Measurements from ENCODE around the gene ZNF853. TPM values are rescaled to one million over a fixed set of nuclear protein-coding genes. Genes with fewer than 3 reads are reported as not detected.

The ZNF853 gene
- polyA plus RNA-seq, 1 donor (not counting 4 experiments of a cell fraction or from before 2014, with no cell fraction given), result 0.03 TPM

DNA sequence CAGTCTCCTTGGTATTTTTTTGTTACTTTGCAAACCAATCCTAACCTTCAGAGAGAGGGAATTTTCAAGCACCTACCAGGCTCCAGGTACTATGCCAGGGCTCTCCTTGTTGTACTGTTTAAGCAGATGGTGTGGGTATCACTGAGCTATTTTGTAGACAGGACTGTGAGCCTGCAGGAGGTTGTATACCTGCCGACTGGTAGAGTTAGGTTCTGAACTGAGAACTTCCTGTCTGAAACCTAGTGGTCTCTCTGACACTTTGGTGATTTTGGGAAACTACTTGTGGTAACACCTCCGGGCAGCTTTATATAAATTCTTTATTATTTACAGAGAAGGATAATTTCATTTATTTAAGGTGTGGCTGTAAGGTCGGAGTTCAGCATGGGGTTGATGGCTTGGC, 4.6 kb downstream of the ZNF853 start:
- Histone ChIP-seq H3K9me1 (ENCODE audit: control insufficient read depth, extremely low read depth, insufficient read depth, low read length) (no peaks in the 10 kb centered on the region), H3K79me2 (ENCODE audit: control insufficient read depth, insufficient read depth, low read length) (no peaks in the 10 kb centered on the region), H2AFZ (ENCODE audit: control insufficient read depth, low read length) (no peak overlapping the region), H3K4me2 (ENCODE audit: control insufficient read depth, extremely low read depth, insufficient read depth, low read depth, low read length) (no peak overlapping the region), H3K4me1 (ENCODE audit: control insufficient read depth, extremely low read depth, insufficient read depth, low read length) (no peaks in the 10 kb centered on the region), H3K36me3 (ENCODE audit: control insufficient read depth in 2 of 2, extremely low read depth in 1 of 2, insufficient read depth in 2 of 2, low read length in 2 of 2) (no peaks in the 10 kb centered on the region), H3K27me3 (ENCODE audit: control insufficient read depth, extremely low read depth, insufficient read depth, low read length) (peaks cover 25% of the 10 kb centered on the region), H3K27ac (ENCODE audit: control insufficient read depth, insufficient read depth, low read length) (no peak overlapping the region), H4K20me1 (ENCODE audit: control insufficient read depth, extremely low read depth, insufficient read depth, low read length) (peaks cover 3% of the 10 kb centered on the region), H3K9ac (ENCODE audit: control insufficient read depth, extremely low read depth, insufficient read depth, low read length) (no peak overlapping the region), H3K9me3 (ENCODE audit: control insufficient read depth, low read depth, low read length) (no peaks in the 10 kb centered on the region), H3K4me3 (ENCODE audit: control insufficient read depth in 2 of 3, extremely low read depth in 1 of 3, insufficient read depth in 2 of 3, low read depth in 1 of 3, low read length in 3 of 3) (no peak overlapping the region)
- FAIRE-seq, result no peak
- TF ChIP-seq, protein P1, sequence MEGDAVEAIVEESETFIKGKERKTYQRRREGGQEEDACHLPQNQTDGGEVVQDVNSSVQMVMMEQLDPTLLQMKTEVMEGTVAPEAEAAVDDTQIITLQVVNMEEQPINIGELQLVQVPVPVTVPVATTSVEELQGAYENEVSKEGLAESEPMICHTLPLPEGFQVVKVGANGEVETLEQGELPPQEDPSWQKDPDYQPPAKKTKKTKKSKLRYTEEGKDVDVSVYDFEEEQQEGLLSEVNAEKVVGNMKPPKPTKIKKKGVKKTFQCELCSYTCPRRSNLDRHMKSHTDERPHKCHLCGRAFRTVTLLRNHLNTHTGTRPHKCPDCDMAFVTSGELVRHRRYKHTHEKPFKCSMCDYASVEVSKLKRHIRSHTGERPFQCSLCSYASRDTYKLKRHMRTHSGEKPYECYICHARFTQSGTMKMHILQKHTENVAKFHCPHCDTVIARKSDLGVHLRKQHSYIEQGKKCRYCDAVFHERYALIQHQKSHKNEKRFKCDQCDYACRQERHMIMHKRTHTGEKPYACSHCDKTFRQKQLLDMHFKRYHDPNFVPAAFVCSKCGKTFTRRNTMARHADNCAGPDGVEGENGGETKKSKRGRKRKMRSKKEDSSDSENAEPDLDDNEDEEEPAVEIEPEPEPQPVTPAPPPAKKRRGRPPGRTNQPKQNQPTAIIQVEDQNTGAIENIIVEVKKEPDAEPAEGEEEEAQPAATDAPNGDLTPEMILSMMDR (optimal IDR thresholded peaks at IDR 0.05 in 1 of 3, IDR thresholded peaks at IDR 0.05 in 1 of 3, conservative IDR thresholded peaks at IDR 0.05 in 1 of 3; ENCODE audit: extremely low read depth in 1 of 3, insufficient read depth in 2 of 3, low read length in 3 of 3), result no peak
- TF ChIP-seq EZH2 (IDR thresholded peaks at IDR 0.05; ENCODE audit: low read length), result no peak
- dilution Hi-C loops (cut with MboI; ENCODE audit: extremely low pct_ligation_motif_present, low sequenced_read_pairs), result no loop called here
- DNase-seq (ENCODE audit: low read depth, low spot score), result no peak

DNA sequence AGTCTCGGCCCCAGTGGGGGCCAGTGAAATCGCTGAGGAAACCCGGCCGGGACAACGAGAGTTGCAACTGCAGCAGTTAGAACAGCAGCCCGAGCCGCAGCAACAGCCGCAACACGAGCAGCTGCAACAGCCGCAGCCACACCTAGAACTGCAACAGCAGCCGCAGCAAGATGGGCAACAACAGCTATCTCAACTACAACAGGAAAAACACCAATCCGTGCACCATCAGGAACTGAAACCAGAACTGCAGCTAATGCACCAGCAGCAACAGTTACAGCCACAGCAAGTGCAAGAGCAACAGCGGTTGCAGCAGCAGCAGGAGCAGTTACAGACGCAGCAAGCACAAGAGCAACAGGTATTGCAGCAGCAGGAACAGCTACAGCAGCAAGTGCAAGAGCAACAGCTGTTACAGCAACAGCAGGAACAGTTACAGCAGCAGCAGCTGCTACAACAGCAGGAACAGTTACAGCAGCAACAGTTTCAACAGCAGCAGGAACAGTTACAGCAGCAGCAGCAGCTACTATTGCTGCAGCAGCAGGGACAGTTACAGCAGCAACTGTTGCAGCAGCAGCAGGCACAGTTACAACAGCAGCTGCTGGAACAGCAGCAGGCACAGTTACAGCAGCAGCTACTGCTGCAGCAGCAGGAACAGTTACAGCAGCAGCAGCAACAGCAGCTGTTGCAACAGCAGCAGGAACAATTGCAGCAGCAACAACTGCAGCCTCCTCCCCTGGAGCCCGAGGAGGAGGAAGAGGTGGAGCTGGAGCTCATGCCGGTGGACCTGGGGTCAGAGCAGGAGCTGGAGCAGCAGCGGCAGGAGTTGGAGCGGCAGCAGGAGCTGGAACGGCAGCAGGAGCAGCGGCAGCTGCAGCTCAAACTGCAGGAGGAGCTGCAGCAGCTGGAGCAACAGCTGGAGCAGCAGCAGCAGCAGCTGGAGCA, 6.1 kb downstream of the ZNF853 start:
- no peak for FAIRE-seq
- Histone ChIP-seq H4K20me1 (ENCODE audit: control insufficient read depth, extremely low read depth, insufficient read depth, low read length) (peaks cover 3% of the 10 kb centered on the region), H3K4me1 (ENCODE audit: control insufficient read depth, extremely low read depth, insufficient read depth, low read length) (no peaks in the 10 kb centered on the region), H3K27me3 (ENCODE audit: control insufficient read depth, extremely low read depth, insufficient read depth, low read length) (peaks cover 13% of the 10 kb centered on the region), H3K79me2 (ENCODE audit: control insufficient read depth, insufficient read depth, low read length) (no peaks in the 10 kb centered on the region), H3K9me1 (ENCODE audit: control insufficient read depth, extremely low read depth, insufficient read depth, low read length) (no peaks in the 10 kb centered on the region), H3K4me2 (ENCODE audit: control insufficient read depth, extremely low read depth, insufficient read depth, low read depth, low read length) (no peak overlapping the region), H2AFZ (ENCODE audit: control insufficient read depth, low read length) (no peak overlapping the region), H3K9me3 (ENCODE audit: control insufficient read depth, low read depth, low read length) (no peaks in the 10 kb centered on the region), H3K4me3 (ENCODE audit: control insufficient read depth in 2 of 3, extremely low read depth in 1 of 3, insufficient read depth in 2 of 3, low read depth in 1 of 3, low read length in 3 of 3) (no peak overlapping the region), H3K27ac (ENCODE audit: control insufficient read depth, insufficient read depth, low read length) (no peak overlapping the region), H3K36me3 (ENCODE audit: control insufficient read depth in 2 of 2, extremely low read depth in 1 of 2, insufficient read depth in 2 of 2, low read length in 2 of 2) (no peaks in the 10 kb centered on the region), H3K9ac (ENCODE audit: control insufficient read depth, extremely low read depth, insufficient read depth, low read length) (no peak overlapping the region)
- DNase-seq (ENCODE audit: low read depth, low spot score), result no peak
- dilution Hi-C loops (cut with MboI; ENCODE audit: extremely low pct_ligation_motif_present, low sequenced_read_pairs), result no loop called here
- no peak for TF ChIP-seq EZH2 (IDR thresholded peaks at IDR 0.05; ENCODE audit: low read length)
- TF ChIP-seq, protein P1 (optimal IDR thresholded peaks at IDR 0.05 in 1 of 3, IDR thresholded peaks at IDR 0.05 in 1 of 3, conservative IDR thresholded peaks at IDR 0.05 in 1 of 3; ENCODE audit: extremely low read depth in 1 of 3, insufficient read depth in 2 of 3, low read length in 3 of 3), result no peak
